ENCODE measurements around the gene MC4R. TPM values are rescaled to one million over a fixed set of nuclear protein-coding genes. Genes with fewer than 3 reads are reported as not detected.

The MC4R gene
- total RNA-seq, 3 donors from 2014 or later, result not detected

- DNase-seq (ENCODE audit: low spot score in 2 of 2), result no peak
- no peaks in the 10 kb centered on the region for H3K9me3 ChIP-seq
- no peaks in the 10 kb centered on the region for H3K4me1 ChIP-seq
- no peaks in the 10 kb centered on the region for H3K27me3 ChIP-seq
- intact Hi-C loops (cut with DNase I; ENCODE audit: low total_unique reads), result no loop called here
- TF ChIP-seq POLR2AphosphoS5 (IDR thresholded peaks at IDR 0.05) (no peak), POLR2A (IDR thresholded peaks at IDR 0.05) (no peak)
- TF ChIP-seq, protein P1, sequence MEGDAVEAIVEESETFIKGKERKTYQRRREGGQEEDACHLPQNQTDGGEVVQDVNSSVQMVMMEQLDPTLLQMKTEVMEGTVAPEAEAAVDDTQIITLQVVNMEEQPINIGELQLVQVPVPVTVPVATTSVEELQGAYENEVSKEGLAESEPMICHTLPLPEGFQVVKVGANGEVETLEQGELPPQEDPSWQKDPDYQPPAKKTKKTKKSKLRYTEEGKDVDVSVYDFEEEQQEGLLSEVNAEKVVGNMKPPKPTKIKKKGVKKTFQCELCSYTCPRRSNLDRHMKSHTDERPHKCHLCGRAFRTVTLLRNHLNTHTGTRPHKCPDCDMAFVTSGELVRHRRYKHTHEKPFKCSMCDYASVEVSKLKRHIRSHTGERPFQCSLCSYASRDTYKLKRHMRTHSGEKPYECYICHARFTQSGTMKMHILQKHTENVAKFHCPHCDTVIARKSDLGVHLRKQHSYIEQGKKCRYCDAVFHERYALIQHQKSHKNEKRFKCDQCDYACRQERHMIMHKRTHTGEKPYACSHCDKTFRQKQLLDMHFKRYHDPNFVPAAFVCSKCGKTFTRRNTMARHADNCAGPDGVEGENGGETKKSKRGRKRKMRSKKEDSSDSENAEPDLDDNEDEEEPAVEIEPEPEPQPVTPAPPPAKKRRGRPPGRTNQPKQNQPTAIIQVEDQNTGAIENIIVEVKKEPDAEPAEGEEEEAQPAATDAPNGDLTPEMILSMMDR (IDR thresholded peaks at IDR 0.05), result no peak
- H3K4me3 ChIP-seq, result no peak overlapping the region
- H3K36me3 ChIP-seq, result no peaks in the 10 kb centered on the region
- no peak overlapping the region for H3K27ac ChIP-seq
Measured at GRCh38 chr18:60358516-60358915, 14.1 kb downstream of the MC4R start.

DNA sequence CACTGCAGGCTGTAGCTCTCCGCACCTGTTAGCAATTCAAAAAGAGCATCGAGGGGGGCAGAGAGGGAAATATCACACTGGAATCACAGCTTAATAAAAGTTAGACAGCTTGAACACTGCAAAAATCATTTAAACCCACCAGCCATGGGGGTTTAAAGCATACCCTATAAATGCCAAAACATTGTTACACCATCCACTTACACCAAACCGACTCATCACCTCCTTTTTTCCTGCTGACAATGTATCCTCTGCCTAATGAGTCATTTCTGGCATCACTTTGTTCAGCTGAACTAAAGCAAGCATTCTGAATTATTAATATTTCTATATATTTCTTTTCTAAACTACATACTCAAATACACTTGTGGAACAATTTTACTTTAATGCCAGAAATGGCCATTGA, 21.6 kb downstream of the MC4R start:
- TF ChIP-seq POLR2AphosphoS5 (IDR thresholded peaks at IDR 0.05) (no peak), POLR2A (IDR thresholded peaks at IDR 0.05) (no peak)
- TF ChIP-seq, protein P1 (IDR thresholded peaks at IDR 0.05), result no peak
- H3K4me3 ChIP-seq, result no peak overlapping the region

GRCh38 chr18:60350150-60350549, 22.4 kb downstream of the MC4R start:
- intact Hi-C loops (cut with DNase I; ENCODE audit: low total_unique reads), result no loop called here
- Histone ChIP-seq H3K27ac (no peak overlapping the region), H3K27me3 (no peaks in the 10 kb centered on the region), H3K9me3 (no peaks in the 10 kb centered on the region), H3K4me3 (no peak overlapping the region), H3K36me3 (no peaks in the 10 kb centered on the region), H3K4me1 (no peaks in the 10 kb centered on the region)
- no peak for TF ChIP-seq POLR2AphosphoS5 (IDR thresholded peaks at IDR 0.05)
- no peak for DNase-seq (ENCODE audit: low spot score in 2 of 2)

More for the DNA sequence above, 21.6 kb downstream of the MC4R start:
- Histone ChIP-seq H3K9me3 (no peaks in the 10 kb centered on the region), H3K36me3 (no peaks in the 10 kb centered on the region), H3K27me3 (no peaks in the 10 kb centered on the region), H3K4me1 (no peaks in the 10 kb centered on the region), H3K27ac (no peak overlapping the region)
- no peak for DNase-seq (ENCODE audit: low spot score in 2 of 2)
- intact Hi-C loops (cut with DNase I; ENCODE audit: low total_unique reads), result no loop called here

DNA sequence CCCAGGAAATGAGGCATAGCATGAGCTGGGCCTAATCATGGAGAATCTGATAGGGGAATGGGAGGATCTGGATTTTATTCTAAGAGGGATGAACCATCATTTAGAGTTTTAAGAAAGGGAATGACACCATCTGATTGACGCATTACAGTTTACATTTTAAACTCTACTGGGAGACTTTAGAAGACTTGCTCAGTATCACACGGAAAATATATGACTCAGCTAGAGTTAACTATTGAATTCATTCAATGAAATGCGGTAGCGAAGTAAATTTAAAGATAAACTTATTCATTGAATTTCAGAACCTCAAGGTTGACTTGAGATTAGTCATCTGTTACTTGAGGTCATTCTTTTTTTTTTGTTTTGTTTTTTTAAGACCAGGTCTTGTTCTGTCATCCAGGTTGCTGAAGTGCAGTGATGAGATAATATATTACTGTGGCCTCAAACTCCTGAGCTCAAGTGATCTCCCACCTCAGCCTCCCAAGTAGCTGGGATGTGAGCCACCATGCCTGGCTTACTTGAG, 25.0 kb downstream of the MC4R start:
- no peak overlapping the region for H3K27ac ChIP-seq
- DNase-seq (ENCODE audit: low spot score in 2 of 2), result no peak
- TF ChIP-seq, protein P1 (IDR thresholded peaks at IDR 0.05), result no peak
- no peak for TF ChIP-seq POLR2A (IDR thresholded peaks at IDR 0.05)
- no peak for TF ChIP-seq POLR2AphosphoS5 (IDR thresholded peaks at IDR 0.05)
- H3K4me1 ChIP-seq, result no peaks in the 10 kb centered on the region
- H3K36me3 ChIP-seq, result no peaks in the 10 kb centered on the region
- no peak overlapping the region for H3K4me3 ChIP-seq
- H3K27me3 ChIP-seq, result no peaks in the 10 kb centered on the region
- no peaks in the 10 kb centered on the region for H3K9me3 ChIP-seq
- intact Hi-C loops (cut with DNase I; ENCODE audit: low total_unique reads), result no loop called here

DNA sequence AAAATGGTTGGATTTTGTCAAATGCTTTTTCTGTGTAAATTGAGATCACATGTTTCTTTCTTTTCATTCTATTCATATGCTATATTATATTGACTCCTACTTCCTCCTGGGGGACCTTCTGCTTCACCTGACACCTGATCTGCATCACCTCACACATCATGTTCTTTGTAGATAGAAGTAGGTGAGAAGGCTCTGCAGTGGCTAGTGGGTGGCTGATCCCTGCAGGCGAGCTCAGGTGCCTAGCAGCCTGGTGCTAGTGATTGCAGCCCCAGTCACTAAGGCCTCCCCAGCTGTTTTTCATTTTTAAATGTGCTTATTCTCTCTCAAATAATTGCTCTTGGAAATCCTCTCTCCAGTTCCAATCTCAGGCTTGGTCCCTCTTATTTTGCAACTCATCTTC, 33.6 kb downstream of the MC4R start:
- Histone ChIP-seq H3K4me3 (no peak overlapping the region), H3K9me3 (no peaks in the 10 kb centered on the region), H3K36me3 (no peaks in the 10 kb centered on the region), H3K27me3 (no peaks in the 10 kb centered on the region), H3K27ac (no peak overlapping the region), H3K4me1 (no peaks in the 10 kb centered on the region)
- intact Hi-C loops (cut with DNase I; ENCODE audit: low total_unique reads), result no loop called here
- TF ChIP-seq, protein P1 (IDR thresholded peaks at IDR 0.05), result no peak
- TF ChIP-seq POLR2A (IDR thresholded peaks at IDR 0.05), result no peak
- no peak for TF ChIP-seq POLR2AphosphoS5 (IDR thresholded peaks at IDR 0.05)
- no peak for DNase-seq (ENCODE audit: low spot score in 2 of 2)

GRCh38 chr18:60331890-60332289, 40.7 kb downstream of the MC4R start:
- Histone ChIP-seq H3K27me3 (no peaks in the 10 kb centered on the region), H3K27ac (no peak overlapping the region), H3K4me1 (no peaks in the 10 kb centered on the region), H3K9me3 (peaks cover 0 to 9% of the 10 kb centered on the region in 2 donors), H3K36me3 (no peaks in the 10 kb centered on the region), H3K4me3 (no peak overlapping the region)
- no peak for TF ChIP-seq POLR2A (IDR thresholded peaks at IDR 0.05)
- no peak for DNase-seq (ENCODE audit: low spot score in 2 of 2)
- intact Hi-C loops (cut with DNase I; ENCODE audit: low total_unique reads), result no loop called here
